Keratinocyte (primary cell): ENCODE results near the gene SLC5A8.

Experiments
- CTCF ChIP-seq, 3 experiments: IDR thresholded peaks in 1 of 3; conservative IDR thresholded peaks in 1 of 3; optimal IDR thresholded peaks in 1 of 3; 2 replicates in 2 of 3; 3 replicates in 1 of 3; pipeline versions ENCODE3 to v1.5.1; 2011; ENCODE audit warnings: low read length in 3 of 3, mild to moderate bottlenecking in 3 of 3, moderate library complexity in 2 of 3, control low read depth in 1 of 3, inconsistent platforms in 1 of 3; ENCODE audit not compliant: insufficient read depth in 2 of 3; ENCODE audit errors: extremely low read depth in 1 of 3
- EZH2 ChIP-seq: IDR thresholded peaks from one replicate; pipeline ENCODE4 v1.6.1; 2012; ENCODE audit warnings: inconsistent platforms, mild to moderate bottlenecking, low read length, moderate library complexity

- TF ChIP-seq EZH2 = no peak
- no peak for TF ChIP-seq CTCF (optimal IDR thresholded peaks at IDR 0.05 in 1 of 3, IDR thresholded peaks at IDR 0.05 in 1 of 3, conservative IDR thresholded peaks at IDR 0.05 in 1 of 3; ENCODE audit: extremely low read depth in 1 of 3, insufficient read depth in 2 of 3, low read length in 3 of 3)
Observed at GRCh38 chr12:101235686-101236085, 25.6 kb upstream of the SLC5A8 start.
